Astrocyte of the spinal cord (primary cell): ENCODE measurements around the gene SZRD1.
"Not testable (repeated sequence)": the region's sequence is repeated elsewhere in the genome, so short reads cannot be mapped to it uniquely, and the experiment has no call there.

Experiments used
- DNase-seq: peaks from one replicate; pipeline ENCODE4 v3.0.0; 2011; ENCODE audit warnings: low read depth, low spot score
- H3K4me3 ChIP-seq: 2 replicates; pipeline ENCODE4 v1.5.1; 2011; ENCODE audit warnings: low read depth, mild to moderate bottlenecking, low read length, moderate library complexity
- in situ Hi-C: cut with HindIII; loops from 2 replicates; pipeline ENCODE4 v1.10.0; 2017; ENCODE audit warnings: low sequenced_read_pairs
- TF ChIP-seq, protein P1 (sequence below): IDR thresholded peaks from 2 replicates; pipeline ENCODE4 v1.5.1; 2012; ENCODE audit warnings: low read depth, mild to moderate bottlenecking, low read length, inconsistent platforms

Gene SZRD1

DNA sequence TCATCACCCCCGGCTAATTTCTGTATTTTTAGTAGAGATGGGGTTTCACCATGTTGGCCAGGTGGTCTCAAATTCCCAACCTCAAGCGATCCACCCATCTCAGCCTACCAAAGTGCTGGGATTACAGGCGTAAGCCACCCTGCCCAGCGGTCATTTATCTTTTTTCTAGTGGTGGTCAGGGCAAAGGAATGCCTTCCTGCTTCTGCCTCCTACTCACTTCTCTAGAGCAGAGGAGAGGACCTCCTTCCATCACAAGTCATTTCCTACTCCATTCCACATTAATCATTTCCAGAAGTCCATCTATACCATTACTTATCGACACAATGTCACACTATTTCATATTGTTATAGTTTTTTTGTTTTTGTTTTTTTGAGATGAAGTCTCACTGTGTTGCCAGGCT is 28.1 kb upstream of the SZRD1 start:
- in situ Hi-C loops, result no loop called here
- TF ChIP-seq, protein P1, sequence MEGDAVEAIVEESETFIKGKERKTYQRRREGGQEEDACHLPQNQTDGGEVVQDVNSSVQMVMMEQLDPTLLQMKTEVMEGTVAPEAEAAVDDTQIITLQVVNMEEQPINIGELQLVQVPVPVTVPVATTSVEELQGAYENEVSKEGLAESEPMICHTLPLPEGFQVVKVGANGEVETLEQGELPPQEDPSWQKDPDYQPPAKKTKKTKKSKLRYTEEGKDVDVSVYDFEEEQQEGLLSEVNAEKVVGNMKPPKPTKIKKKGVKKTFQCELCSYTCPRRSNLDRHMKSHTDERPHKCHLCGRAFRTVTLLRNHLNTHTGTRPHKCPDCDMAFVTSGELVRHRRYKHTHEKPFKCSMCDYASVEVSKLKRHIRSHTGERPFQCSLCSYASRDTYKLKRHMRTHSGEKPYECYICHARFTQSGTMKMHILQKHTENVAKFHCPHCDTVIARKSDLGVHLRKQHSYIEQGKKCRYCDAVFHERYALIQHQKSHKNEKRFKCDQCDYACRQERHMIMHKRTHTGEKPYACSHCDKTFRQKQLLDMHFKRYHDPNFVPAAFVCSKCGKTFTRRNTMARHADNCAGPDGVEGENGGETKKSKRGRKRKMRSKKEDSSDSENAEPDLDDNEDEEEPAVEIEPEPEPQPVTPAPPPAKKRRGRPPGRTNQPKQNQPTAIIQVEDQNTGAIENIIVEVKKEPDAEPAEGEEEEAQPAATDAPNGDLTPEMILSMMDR, result no peak
- DNase-seq, result no peak
- no peak overlapping the region for H3K4me3 ChIP-seq

DNA sequence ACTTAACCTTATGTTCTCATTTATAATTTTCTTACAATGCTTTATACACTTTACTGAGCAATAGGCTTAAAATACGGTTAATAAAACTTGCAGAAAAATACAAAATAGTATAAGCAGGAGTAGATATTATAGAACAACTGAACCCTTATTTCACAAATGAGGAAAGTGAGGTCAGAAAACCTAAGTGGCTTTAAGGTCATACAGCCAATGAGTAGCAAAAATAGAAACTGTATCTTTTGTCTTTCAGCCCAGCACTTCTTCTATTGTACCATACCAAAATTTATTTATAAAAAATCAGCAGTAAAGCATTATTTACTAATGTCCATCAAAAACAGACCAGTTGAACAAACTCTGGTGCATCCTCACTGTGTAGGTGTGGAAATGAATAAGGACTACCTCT is 26.4 kb upstream of the SZRD1 start:
- DNase-seq, result no peak
- H3K4me3 ChIP-seq, result no peak overlapping the region
- TF ChIP-seq, protein P1, result no peak
- in situ Hi-C loops, result no loop called here

DNA sequence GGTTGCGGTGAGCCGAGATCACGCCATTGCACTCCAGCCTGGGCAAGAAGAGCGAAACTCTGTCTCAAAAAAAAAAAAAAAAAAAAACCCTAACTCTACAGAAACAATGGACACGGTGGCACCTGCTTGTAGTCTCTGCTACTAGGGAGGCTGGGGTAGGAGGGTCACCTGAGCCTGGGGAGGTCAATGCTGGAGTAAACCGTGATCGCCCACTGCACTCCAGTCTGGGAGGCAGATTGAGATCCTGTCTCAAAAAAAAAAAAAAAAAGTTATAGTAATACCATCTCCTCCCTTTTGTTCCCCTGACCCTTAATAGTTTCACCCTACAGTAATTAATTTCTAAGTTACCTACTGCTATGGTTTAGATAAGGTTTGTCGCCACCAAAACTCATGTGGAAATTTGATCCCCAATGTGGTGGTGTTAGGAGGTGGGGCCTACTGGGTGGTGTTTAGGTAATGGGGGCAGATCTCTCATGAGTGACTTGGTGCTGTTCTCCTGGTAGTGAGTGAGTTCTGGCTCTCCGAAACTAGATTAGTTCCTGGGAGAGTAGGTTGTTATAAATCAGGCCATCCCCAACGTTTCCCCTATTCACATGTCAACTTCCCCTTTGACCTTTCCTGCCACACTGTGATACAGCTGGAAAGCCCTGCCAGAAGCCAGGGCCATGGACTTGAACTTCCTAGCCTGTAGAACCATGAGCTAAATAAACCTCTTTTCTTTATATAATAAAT is 24.5 kb upstream of the SZRD1 start:
- H3K4me3 ChIP-seq, result no peak overlapping the region
- TF ChIP-seq, protein P1, result no peak
- in situ Hi-C loops, result no loop called here
- DNase-seq, result no peak

DNA sequence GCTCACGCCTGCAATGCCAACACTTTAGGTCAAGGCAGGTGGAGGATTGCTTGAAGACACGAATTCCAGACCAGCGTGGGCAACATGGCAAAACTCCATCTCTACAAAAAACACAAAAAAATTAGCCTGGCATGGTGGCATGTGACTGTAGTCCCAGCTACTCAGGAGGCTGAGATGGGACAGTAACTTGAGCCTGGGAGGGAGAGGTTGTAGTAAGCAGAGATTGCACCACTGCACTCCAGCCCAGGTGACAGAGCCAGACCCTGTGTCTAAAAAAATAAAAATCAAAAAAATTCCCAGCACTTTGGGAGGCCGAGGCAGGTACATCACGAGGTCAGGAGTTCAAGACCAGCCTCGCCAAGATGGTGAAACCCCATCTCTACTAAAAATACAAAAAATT is 23.8 kb upstream of the SZRD1 start:
- in situ Hi-C loops, DNase-seq, H3K4me3 ChIP-seq: not testable (repeated sequence)

DNA sequence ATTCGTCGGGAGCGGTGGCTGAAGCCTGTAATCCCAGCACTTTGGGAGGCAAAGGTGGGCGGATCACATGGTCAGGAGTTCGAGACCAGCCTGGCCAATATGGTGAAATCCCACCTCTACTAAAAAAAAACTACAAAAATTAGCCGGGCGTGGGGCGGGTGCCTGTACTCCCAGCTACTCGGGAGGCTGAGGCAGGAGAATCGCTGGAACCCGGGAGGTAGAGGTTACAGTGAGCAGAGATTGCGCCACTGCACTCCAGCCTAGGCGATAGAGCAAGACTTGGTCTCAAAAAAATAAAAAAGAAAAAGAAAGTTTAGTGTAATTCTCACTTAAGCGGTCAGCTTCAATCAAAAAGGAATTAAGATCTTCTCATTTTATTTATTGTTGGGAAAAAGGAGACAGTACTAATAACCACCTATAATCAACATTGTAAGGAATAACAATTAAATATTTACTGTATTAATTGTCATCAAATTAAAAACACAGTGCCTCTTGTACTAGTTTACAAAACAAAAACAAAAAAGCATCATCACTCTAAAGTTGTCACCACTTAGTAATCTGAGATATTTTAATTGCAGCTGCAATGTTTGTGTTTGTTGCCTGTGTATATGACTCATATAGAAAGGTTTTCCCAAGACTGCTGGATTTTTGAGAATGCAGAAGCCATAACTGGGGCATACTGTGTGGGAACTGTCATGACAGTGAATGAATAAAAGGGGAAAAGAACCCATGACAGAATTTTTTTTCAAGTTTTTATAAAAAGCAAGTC is 18.4 kb upstream of the SZRD1 start:
- no peak overlapping the region for H3K4me3 ChIP-seq
- TF ChIP-seq, protein P1, result no peak
- DNase-seq, result peak; percentile 68
- in situ Hi-C loops, result no loop called here

DNA sequence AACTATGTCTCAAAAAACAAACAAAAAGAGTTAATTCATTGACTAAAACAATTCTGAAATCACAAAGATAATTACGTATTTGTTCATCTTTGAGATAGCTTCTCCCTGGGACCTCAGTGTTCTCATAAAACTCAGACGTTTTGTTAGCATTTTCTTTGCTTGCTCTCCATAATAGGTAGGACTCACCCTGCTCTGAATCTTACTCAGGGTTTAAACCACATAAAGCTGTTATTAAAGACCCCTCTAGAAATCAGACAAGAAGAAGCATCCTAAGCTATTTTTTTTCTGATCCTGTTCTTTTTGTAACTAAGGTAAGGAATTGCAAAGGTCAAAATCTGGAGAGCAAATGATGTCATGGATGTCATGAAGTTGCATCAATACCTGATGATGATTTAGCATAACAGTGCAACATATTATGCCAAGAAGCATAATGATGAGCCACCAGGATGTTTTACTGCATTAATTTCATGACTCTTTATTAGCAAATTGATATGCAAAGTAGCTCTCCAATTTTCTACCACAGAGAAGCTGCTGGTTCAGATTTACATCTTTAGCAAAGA is 17.1 kb upstream of the SZRD1 start:
- in situ Hi-C loops, result no loop called here
- TF ChIP-seq, protein P1, result no peak
- no peak for DNase-seq
- H3K4me3 ChIP-seq, result no peak overlapping the region
